Activated naive CD8-positive, alpha-beta T cell treated with anti-CD3 and anti-CD28 coated beads for 36 hours (primary cell): Measurements from ENCODE around the gene RNASEH1. TPM values are rescaled to one million over a fixed set of nuclear protein-coding genes. Genes with fewer than 3 reads are reported as not detected.
A peak's percentile ranks its signal among the peaks of the same experiment; 100 is the strongest.

Experiments used
- DNase-seq: peaks from one replicate; pipeline ENCODE4 v3.0.0; 2021
- H3K27ac Mint-ChIP-seq: one replicate; pipeline ENCODE4 v1.8.0; 2022; ENCODE audit warnings: mild to moderate bottlenecking, moderate library complexity, mixed read lengths
- H3K27me3 Mint-ChIP-seq: one replicate; pipeline ENCODE4 v1.8.0; 2022; ENCODE audit warnings: mild to moderate bottlenecking, mixed read lengths
- H3K36me3 Mint-ChIP-seq: one replicate; pipeline ENCODE4 v1.8.0; 2021; ENCODE audit warnings: mild to moderate bottlenecking, mixed read lengths
- H3K4me1 Mint-ChIP-seq: one replicate; pipeline ENCODE4 v1.8.0; 2021; ENCODE audit warnings: mixed read lengths
- H3K4me3 Mint-ChIP-seq: one replicate; pipeline ENCODE4 v1.8.0; 2022; ENCODE audit warnings: mild to moderate bottlenecking, moderate library complexity, mixed read lengths
- H3K9me3 Mint-ChIP-seq: one replicate; pipeline ENCODE4 v1.8.0; 2022; ENCODE audit warnings: mixed read lengths
- total RNA-seq, 2 experiments: library from RNA; stranded (reverse); gene quantifications; one replicate each; pipeline ENCODE4 v1.2.3, GENCODE V29; 2021

RNASEH1 gene
- total RNA-seq, 2 experiments from 2014 or later, result 39.4 to 39.8 TPM

DNA sequence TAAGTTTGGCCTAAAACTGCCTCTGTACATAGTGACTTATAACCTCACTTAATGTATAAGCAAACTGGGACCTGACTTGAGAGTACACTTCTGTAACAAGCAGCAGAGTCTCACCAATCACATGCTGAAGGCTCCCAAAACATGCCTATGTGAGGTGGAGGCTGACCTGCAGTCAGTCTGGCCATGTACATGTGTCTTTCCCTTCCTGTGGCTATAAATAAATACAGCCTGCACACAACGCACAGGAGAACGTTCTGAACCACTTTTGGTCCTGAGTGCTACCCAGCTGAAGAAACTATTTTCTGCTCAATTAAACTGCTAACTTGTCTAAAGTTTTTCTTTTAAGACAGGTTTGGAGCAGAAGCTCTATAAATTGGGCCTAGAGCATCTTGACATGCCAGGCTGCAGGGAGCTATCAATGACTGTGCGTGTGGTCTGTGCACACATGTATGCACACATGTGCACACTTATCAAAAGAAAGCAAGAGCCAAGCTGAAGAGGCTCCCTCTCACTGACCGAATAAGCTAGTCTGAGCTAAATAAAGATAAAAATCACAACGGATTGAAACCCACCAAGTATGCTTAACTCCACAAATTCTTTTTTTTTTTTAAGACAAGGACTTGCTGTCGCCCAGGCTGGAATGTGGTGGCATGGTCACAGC lies 15.0 kb downstream of the RNASEH1 start:
- Mint-ChIP-seq H3K4me1 (no peaks in the 10 kb centered on the region), H3K27me3 (no peaks in the 10 kb centered on the region), H3K27ac (no peak overlapping the region), H3K9me3 (no peaks in the 10 kb centered on the region), H3K36me3 (peaks cover 18% of the 10 kb centered on the region), H3K4me3 (no peak overlapping the region)
- no peak for DNase-seq

DNA sequence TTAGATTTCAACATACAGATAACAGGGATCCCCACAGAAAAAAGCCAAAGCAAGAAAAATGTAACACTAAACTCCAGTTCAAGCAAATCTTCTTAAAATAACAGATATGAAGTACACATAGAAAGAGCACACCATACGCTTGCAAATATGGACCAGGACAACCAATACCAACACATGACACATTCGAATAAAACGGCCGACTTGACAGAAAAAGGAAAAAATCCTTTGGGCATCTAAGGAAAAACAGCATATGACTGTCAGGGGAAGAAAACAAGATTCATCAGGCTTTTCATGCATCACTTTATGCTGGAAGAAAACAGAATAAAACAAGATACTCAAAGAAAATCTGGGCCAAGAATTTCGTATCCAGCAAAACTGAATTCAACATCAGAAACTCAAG lies 16.0 kb downstream of the RNASEH1 start:
- Mint-ChIP-seq H3K27me3 (no peaks in the 10 kb centered on the region), H3K4me3 (no peak overlapping the region), H3K9me3 (no peaks in the 10 kb centered on the region), H3K4me1 (no peaks in the 10 kb centered on the region), H3K36me3 (peaks cover 15% of the 10 kb centered on the region), H3K27ac (no peak overlapping the region)
- no peak for DNase-seq

DNA sequence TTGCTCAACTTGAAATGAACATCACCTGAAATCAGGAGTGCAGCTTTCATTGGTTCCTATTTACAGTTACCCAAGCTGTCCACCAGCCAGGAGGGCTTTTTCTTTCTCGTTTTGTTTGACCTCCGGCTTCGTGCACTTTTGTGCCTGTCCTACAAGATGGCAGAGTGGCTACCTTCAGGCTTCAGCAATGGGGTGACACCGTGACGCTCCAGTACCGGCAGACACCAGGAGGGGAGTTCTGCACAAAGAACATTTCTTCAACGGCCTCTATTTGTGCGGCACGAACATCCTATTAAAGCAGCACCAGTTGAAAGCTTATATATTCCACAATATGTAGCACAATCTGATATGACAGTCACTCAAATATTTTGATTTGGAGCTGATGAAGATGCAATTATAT lies 18.3 kb downstream of the RNASEH1 start:
- H3K4me1 Mint-ChIP-seq, result peaks cover 9% of the 10 kb centered on the region
- no peaks in the 10 kb centered on the region for H3K27me3 Mint-ChIP-seq
- DNase-seq, result no peak
- no peak overlapping the region for H3K27ac Mint-ChIP-seq
- H3K4me3 Mint-ChIP-seq, result no peak overlapping the region
- no peaks in the 10 kb centered on the region for H3K9me3 Mint-ChIP-seq
- H3K36me3 Mint-ChIP-seq, result peaks cover 14% of the 10 kb centered on the region

DNA sequence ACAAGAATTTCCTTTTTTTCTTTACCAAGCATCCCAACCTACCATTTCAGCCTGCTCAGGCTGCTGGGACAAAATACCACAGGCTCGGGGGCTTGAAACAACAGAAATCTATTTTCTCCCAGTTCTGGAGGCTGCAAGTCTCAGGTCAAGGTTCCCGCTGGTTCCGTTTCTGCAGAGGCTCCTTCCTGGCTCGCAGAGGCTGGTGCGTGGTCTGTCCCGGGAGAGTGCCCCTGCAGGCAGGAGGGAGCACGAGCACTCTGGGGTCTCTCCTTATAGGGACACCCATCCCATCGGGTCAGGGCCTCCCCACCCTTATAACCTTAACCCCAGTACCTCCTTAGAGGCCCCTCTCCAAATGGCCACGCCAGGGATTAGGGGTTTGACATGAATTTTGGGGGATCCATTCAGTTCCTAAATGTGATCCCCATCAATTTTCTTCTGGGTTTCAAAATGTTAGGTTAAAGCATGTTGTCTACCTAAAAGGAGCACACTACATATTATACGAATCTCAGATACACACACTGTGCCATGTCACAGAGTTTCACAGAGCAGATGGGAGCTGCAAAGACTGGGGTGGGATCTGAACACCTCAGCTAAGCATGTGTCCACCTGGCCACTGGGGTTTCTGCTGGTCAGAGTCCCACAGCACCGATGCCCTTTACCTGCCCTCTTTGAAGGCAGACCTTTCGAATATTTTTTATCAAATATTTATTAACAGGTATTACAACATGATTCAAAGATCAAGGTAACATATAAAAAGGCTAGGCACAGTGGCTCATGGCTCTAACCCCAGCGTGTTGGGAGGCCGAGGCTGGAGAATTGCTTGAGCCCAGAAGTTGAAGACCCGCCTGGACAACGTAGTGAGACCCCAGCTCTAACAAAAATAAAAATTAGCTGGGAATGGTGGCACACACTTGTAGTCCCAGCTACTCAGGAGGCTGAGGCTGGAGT lies 21.2 kb downstream of the RNASEH1 start:
- Mint-ChIP-seq H3K27ac (peak overlapping the region; percentile 88), H3K36me3 (peaks cover 10% of the 10 kb centered on the region), H3K9me3 (no peaks in the 10 kb centered on the region), H3K4me3 (peak overlapping the region; percentile 85), H3K27me3 (no peaks in the 10 kb centered on the region), H3K4me1 (peaks cover 9% of the 10 kb centered on the region)
- peak; percentile 46 for DNase-seq

DNA sequence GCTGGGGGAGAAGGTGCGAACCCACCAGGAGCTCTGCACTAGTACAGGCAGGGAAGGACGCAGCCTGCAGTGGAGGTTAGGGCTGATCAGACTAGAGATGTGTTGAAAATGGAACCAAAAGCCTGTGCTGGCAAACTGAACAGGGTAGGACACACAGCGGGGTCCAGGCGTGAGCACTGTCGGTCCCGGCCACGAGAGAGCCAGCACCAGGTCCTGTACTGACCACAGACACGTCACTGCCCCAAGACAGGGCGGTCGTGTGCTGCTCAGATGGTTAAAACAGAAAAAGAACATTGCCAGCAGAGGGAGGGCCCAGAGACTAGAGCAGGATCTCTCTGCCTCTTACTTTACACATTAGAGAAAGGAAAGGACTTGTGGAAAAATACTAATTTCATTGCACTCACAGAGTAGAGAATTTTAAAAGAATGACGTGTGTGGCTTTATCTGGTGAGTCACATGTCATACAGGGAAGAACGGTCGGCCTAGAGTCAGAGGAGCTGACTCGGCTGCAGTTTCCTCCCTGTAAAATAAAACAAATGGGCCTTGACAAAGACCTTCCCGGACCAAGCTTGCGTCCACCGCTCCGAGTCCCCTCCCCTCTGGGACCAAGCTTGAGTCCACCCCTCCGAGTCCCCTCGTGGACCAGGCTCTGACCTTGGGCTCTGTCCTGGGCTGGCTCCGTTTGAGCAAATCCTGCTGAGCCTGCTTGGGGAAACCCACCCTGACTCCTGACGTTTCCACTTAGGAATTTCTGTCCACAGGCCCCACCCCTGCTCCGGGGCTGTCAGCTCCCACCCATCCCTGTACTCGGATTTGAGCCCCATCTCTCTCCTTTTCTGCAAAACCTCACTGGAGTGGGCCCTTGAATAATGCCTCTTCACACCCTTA lies 22.1 kb downstream of the RNASEH1 start:
- Mint-ChIP-seq H3K9me3 (no peaks in the 10 kb centered on the region), H3K27me3 (no peaks in the 10 kb centered on the region), H3K4me3 (peak overlapping the region; percentile 85), H3K27ac (peak overlapping the region; percentile 88), H3K4me1 (peaks cover 9% of the 10 kb centered on the region), H3K36me3 (peaks cover 10% of the 10 kb centered on the region)
- no peak for DNase-seq

DNA sequence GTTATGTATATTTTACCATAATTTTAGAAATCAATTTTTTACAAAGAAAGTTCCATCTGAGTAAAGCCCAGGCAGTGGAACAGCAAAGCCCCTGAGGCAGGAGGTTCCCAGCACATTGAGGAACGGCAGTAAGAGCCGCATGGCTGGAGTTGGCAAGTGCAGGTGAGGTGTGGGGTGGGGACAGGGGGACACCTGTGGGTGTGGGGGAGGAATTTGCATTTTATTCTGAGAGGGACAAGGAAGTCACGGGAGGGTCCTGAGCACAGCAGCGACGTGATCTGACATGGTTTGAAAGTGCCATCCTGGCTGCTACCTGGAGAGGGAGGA lies 22.7 kb downstream of the RNASEH1 start:
- peaks cover 10% of the 10 kb centered on the region for H3K36me3 Mint-ChIP-seq
- no peaks in the 10 kb centered on the region for H3K9me3 Mint-ChIP-seq
- no peak for DNase-seq
- H3K27me3 Mint-ChIP-seq, result no peaks in the 10 kb centered on the region
- peak overlapping the region; percentile 88 for H3K27ac Mint-ChIP-seq
- peaks cover 9% of the 10 kb centered on the region for H3K4me1 Mint-ChIP-seq
- peak overlapping the region; percentile 85 for H3K4me3 Mint-ChIP-seq

DNA sequence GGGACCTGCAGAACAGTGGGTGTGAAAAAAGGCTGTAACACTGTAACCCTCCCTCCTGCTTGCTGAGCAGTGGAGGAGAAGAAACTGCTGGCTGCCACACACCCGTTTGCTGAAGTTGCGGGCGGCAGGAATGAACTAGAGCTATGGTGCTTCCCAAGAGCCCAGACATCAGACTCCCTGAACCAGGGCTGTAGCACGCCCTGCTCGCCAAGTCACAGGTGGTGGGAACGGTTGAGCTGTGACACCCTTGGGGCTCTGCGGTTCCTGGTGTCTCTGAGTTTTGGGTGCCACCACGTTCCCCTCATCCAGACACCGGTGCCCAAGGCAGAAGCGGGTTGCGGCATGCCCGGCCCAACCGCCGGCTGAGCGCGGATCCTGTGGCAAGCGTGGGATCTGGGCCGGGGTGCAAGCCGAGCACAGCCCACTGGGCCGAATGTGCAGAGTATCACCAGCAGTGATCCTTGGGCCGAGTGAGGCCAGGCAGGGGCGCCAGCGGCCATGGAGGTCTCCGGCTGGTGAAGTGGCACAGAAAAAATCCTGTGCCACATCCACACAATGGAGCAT lies 23.8 kb downstream of the RNASEH1 start:
- Mint-ChIP-seq H3K27me3 (no peaks in the 10 kb centered on the region), H3K36me3 (peaks cover 10% of the 10 kb centered on the region), H3K4me1 (peaks cover 9% of the 10 kb centered on the region), H3K4me3 (no peak overlapping the region), H3K9me3 (no peaks in the 10 kb centered on the region), H3K27ac (no peak overlapping the region)
- no peak for DNase-seq

DNA sequence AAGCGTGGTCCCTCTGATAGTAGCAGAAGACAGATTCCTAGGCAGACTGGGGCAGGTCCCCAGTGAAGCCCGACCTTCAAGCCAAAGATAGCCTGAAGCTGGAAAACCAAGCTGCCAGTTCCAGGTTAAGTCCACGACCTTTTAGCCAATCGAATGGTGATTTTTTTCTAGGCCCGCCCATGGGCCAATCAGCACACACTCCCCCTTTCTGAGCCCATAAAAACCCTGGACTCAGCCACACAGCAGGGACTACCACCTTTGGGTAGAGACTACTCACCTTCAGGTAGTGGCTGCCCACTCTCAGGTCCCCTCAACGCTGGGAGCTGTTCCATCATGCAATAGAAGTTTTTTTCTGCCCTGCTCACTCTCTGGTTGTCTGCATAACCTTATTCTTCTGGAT lies 24.3 kb downstream of the RNASEH1 start:
- Mint-ChIP-seq H3K4me1 (peaks cover 9% of the 10 kb centered on the region), H3K27me3 (no peaks in the 10 kb centered on the region), H3K4me3 (no peak overlapping the region), H3K36me3 (peaks cover 10% of the 10 kb centered on the region), H3K9me3 (no peaks in the 10 kb centered on the region), H3K27ac (no peak overlapping the region)
- DNase-seq, result no peak

DNA sequence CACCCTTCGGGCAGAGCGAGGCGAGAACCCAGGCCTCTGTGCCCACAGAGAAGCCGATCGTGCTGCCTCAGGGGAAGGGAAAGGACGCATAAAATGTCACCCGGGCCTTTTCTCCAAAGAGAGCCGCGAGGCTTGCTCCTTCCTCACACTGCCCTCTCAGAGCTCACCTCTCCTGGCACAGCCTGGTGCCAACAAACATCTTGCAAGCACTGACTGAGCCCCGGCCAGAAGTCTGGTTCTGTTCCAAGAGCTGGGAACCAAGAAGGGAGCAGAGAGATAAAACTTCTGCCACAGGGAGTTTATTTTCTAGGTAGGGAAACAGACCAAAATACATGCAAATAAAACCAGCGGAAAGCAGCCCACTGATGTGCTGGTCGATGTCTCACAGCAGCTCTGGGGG lies 25.2 kb downstream of the RNASEH1 start:
- DNase-seq, result no peak
- Mint-ChIP-seq H3K27ac (no peak overlapping the region), H3K36me3 (peaks cover 10% of the 10 kb centered on the region), H3K9me3 (no peaks in the 10 kb centered on the region), H3K4me3 (no peak overlapping the region), H3K4me1 (peaks cover 9% of the 10 kb centered on the region), H3K27me3 (no peaks in the 10 kb centered on the region)

DNA sequence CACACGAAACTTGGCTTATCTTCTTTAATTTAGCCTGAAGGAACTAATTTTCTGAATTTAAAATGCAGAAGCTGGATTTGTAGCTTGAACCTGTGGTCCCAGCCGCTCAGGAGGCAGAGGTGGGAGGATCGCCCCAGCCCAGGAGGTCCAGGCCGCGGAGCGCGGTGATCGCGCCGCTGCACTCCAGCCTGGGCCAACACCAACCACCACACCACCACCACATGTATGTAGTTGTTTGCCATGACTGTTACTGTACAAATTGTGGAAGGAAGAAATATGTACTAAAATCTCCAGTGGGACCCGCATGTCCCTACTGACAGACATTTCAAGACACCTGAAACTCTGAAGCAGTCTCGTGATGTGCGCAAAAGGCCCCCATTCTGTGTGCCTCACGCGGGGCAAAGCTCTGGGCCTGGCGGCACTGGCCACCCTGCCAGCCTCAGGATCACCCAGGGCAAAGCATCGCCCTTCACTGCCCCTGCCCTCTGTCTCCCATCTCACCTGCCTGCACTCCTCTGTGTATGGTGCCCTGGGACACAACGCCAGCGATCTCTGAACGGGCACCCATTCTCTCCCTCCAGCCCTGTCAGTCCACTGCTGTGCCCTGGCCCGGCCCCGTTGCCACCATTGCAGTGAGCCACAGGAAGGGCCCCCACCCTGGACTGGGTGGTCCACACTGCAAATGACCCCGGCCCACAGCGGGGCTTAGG lies 28.7 kb downstream of the RNASEH1 start:
- Mint-ChIP-seq H3K27ac (no peak overlapping the region), H3K4me1 (no peaks in the 10 kb centered on the region), H3K36me3 (peaks cover 4% of the 10 kb centered on the region), H3K9me3 (no peaks in the 10 kb centered on the region), H3K27me3 (no peaks in the 10 kb centered on the region), H3K4me3 (no peak overlapping the region)
- no peak for DNase-seq

DNA sequence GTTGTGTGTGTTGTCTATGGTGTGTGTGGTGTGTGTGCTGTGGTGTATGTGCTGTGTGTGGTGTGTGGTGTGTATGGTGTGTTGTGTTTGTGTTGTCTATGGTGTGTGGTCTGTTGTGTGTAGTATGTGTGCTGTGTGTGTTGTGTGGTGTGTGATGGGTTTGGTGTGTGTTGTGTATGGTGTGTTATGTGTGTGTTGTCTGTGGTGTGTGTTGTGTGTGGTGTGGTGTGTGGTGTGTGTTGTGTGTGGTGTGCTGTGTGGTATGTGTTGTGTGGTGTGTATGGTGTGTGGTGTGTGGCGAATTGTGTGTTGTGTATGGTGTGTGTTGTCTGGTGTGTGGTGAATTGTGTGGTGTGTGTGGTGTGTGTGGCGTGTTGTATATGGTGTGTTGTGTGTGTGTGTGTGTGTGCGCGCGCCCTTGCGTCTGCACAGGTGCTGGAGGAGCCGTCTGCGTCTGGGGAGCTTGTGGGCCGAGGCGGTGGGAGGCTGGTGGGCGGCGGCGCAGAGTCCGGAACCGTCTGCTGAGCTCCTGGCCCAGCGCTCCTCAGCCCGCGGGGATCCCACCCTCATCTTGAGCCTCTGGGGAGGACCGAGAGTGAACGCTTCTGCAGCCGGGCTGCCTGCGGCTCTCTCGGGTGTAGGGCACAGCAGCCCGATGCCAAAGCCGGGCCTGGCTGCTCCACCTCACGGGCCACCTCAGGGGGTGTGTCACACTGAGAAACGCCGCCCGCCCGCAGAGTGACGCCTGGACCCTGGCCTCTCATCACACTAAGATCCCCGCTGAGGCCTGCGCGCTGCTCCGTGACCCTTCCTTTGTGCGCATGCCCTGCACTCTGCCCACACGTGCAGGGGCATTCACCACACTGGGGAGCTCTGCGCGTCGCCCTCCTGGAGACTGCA lies 30.0 kb downstream of the RNASEH1 start:
- H3K27me3 Mint-ChIP-seq, result no peaks in the 10 kb centered on the region
- DNase-seq, result no peak
- H3K9me3 Mint-ChIP-seq, result no peaks in the 10 kb centered on the region

DNA sequence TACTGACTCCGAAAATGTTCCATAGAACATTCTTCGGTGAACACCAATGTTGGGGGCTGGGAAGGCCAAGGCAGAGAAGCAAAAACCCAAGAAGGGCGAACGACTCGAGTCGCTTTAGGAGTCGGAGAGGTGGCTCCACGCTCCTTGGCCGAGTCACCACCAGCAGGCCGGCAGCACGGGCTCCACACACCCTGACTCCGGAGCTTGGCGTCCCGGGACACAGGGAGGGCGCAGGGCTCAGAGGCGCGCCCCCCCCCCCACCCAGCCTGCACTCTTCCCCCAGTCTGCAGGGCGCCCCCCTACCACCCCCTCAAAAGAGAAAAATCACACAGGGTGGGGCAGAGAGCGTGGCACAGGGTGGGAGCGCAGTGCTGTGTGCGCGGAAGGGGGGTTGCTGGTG lies 31.3 kb downstream of the RNASEH1 start:
- Mint-ChIP-seq H3K27ac (no peak overlapping the region), H3K4me1 (peaks cover under 1% of the 10 kb centered on the region), H3K9me3 (no peaks in the 10 kb centered on the region), H3K4me3 (no peak overlapping the region), H3K36me3 (peaks cover under 1% of the 10 kb centered on the region), H3K27me3 (no peaks in the 10 kb centered on the region)
- no peak for DNase-seq

More for the DNA sequence above, 30.0 kb downstream of the RNASEH1 start:
- no peak overlapping the region for H3K4me3 Mint-ChIP-seq
- H3K4me1 Mint-ChIP-seq, result no peaks in the 10 kb centered on the region
- H3K27ac Mint-ChIP-seq, result no peak overlapping the region
- no peaks in the 10 kb centered on the region for H3K36me3 Mint-ChIP-seq

DNA sequence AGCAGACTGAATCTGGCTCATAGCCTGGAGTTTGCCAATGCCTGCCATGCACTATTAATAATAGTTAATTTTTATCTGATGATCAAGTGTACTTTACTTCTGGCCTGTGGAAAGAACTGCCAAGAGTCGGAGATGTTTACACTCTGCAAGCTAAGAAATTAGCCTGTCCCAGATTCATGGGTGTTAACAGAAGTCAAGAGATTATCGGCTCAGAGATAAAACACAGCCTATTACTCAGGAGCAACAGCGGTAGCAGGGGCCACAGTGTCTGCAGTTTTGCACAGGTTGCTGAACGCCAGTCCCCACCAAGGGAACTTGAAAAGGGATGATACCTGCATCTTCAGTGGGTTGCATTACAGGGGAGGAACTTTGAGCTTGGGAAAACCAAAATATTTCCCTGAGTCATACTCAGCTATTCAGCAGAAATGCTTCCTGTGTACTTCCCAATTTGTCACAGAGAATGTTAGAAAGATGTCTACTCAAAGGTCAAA lies 34.5 kb downstream of the RNASEH1 start:
- Mint-ChIP-seq H3K4me3 (no peak overlapping the region), H3K4me1 (peaks cover 22% of the 10 kb centered on the region), H3K27ac (no peak overlapping the region), H3K36me3 (peaks cover 13% of the 10 kb centered on the region), H3K27me3 (no peaks in the 10 kb centered on the region), H3K9me3 (no peaks in the 10 kb centered on the region)
- DNase-seq, result no peak
